Activated T-helper 2 cell treated with anti-CD3 and anti-CD28 coated beads, Interferon-gamma antibody, Interleukin-2, Interleukin-4, amounts not matched to agents 10 μg/mL and 5 μg/mL and 100 μg/mL, durations not matched to agents 14 hours and 24 hours and 36 hours (primary cell): Measurements from ENCODE around the gene PLA2G2F. TPM values are rescaled to one million over a fixed set of nuclear protein-coding genes. Genes with fewer than 3 reads are reported as not detected.

ENCODE experiments used
- DNase-seq: peaks from one replicate; pipeline ENCODE4 v3.0.0; 2021; ENCODE audit warnings: low spot score
- H3K27ac Mint-ChIP-seq: one replicate; pipeline ENCODE4 v1.8.0; 2021; ENCODE audit warnings: mixed read lengths
- H3K27me3 Mint-ChIP-seq: one replicate; pipeline ENCODE4 v1.8.0; 2021; ENCODE audit warnings: low read depth, mixed read lengths
- H3K36me3 Mint-ChIP-seq: one replicate; pipeline ENCODE4 v1.8.0; 2021; ENCODE audit warnings: low read depth, mixed read lengths
- H3K4me1 Mint-ChIP-seq: one replicate; pipeline ENCODE4 v1.8.0; 2021; ENCODE audit warnings: low read depth, mixed read lengths
- H3K4me3 Mint-ChIP-seq: one replicate; pipeline ENCODE4 v1.8.0; 2021; ENCODE audit warnings: low read depth, mild to moderate bottlenecking, moderate library complexity, mixed read lengths
- H3K9me3 Mint-ChIP-seq: one replicate; pipeline ENCODE4 v1.8.0; 2021; ENCODE audit warnings: mixed read lengths
- intact Hi-C: fragments of 100-400 bp; cut with micrococcal nuclease; formaldehyde crosslinking; loops from one replicate; pipeline ENCODE4 v1.15.1; 2023
- total RNA-seq: library from RNA; stranded (reverse); gene quantifications from 2 replicates; pipeline ENCODE4 v1.2.3, GENCODE V29; 2022

Gene PLA2G2F
- total RNA-seq, 1 donor from 2014 or later: not detected

GRCh38 chr1:20172033-20172590, 33.0 kb downstream of the PLA2G2F start:
- Mint-ChIP-seq H3K27me3 (peaks cover 6% of the 10 kb centered on the region), H3K36me3 (no peaks in the 10 kb centered on the region), H3K9me3 (no peaks in the 10 kb centered on the region), H3K4me3 (no peak overlapping the region), H3K4me1 (peaks cover 16% of the 10 kb centered on the region), H3K27ac (no peak overlapping the region)
- intact Hi-C loops: loop anchor here (2.0 kb wide), 1 partner anchor 15 kb away; the partner anchor contains the start of genes PLA2G2C and UBXN10
- no peak for DNase-seq

GRCh38 chr1:20174937-20175666, 36.0 kb downstream of the PLA2G2F start:
- Mint-ChIP-seq H3K36me3 (peaks cover 4% of the 10 kb centered on the region), H3K27ac (peak overlapping the region; percentile 15), H3K4me1 (peaks cover 16% of the 10 kb centered on the region), H3K9me3 (peaks cover 11% of the 10 kb centered on the region), H3K4me3 (peak overlapping the region; percentile 1), H3K27me3 (peaks cover 17% of the 10 kb centered on the region)
- DNase-seq: no peak
- intact Hi-C loops: no loop called here

DNA sequence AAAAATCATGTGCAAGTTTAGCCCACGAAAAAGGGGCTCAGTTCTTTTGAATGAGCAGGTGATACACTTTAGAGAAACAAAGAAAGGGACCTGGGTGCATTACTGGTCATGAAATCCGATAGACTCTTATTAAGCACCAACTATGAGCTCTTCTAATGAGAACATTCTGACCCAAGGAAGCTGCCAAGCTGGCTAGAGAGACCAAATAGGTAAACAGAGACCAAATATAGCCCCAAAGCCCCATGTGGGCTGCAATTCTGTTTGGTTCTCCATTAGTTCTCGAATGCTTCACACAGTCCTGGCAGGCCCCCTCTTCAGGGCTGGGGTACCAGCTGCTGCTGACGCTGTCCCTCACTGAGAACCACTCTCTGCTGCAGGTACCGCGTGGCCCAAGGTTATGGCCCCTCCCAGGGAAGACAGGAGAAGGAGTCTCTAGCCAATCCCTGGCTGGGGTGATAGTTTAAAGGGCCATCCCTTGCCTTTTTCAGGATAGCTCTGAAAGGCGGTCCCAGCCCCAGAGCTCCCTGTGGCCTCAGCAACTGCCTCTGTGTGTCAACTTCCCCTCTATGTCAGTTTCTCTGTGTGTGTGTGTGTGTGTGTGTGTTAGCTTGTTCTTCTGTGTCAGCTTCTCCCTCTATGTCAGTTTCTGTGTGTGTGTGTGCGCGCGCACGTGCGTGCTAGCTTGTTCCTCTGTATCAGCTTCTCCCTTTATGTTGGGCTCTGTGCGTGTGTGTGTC, 39.7 kb downstream of the PLA2G2F start:
- peaks cover 32% of the 10 kb centered on the region for H3K27me3 Mint-ChIP-seq
- H3K27ac Mint-ChIP-seq: no peak overlapping the region
- H3K36me3 Mint-ChIP-seq: peaks cover 4% of the 10 kb centered on the region
- H3K4me1 Mint-ChIP-seq: peaks cover 15% of the 10 kb centered on the region
- intact Hi-C loops: no loop called here
- no peak for DNase-seq
- H3K9me3 Mint-ChIP-seq: peaks cover 13% of the 10 kb centered on the region
- H3K4me3 Mint-ChIP-seq: no peak overlapping the region

DNA sequence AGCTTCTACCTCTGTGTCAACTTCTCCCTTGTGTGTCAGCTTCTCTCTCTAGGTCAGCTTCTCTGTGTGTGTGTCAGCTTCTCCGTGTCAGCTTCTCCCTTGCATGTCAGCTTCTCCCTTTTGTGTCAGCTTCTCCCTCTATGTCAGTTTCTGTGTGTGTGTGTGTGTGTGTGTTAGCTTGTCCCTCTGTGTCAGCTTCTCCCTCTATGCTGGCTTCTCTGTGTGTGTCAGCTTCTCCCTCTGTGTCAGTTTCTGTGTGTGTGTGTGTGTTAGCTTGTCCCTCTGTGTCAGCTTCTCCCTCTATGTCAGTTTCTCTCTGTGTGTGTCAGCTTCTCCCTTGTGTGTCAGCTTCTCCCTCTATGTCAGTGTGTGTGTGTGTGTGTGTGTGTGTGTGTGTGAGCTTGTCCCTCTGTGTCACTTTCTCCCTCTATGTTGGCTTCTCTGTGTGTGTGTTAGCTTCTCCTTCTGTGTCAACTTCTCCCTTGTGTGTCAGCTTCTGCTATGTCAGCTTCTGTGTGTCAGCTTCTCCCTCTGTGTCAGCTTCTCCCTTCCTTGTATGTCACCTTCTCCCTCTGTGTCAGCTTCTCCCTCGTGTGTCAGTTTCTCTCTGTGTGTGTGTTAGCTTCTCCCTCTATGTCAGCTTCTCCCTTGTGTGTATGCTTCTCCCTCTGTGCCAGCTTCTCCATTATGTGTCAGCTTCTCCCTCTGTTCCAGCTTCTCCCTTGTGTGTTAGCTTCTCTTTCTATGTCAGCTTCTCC, 40.4 kb downstream of the PLA2G2F start:
- Mint-ChIP-seq H3K4me3 (no peak overlapping the region), H3K9me3 (peaks cover 13% of the 10 kb centered on the region), H3K27me3 (peaks cover 33% of the 10 kb centered on the region), H3K27ac (no peak overlapping the region), H3K4me1 (peaks cover 19% of the 10 kb centered on the region), H3K36me3 (peaks cover 4% of the 10 kb centered on the region)
- intact Hi-C loops: no loop called here
- no peak for DNase-seq

GRCh38 chr1:20180129-20180843, 41.2 kb downstream of the PLA2G2F start:
- intact Hi-C loops: no loop called here
- Mint-ChIP-seq H3K4me1 (peaks cover 18% of the 10 kb centered on the region), H3K9me3 (peaks cover 13% of the 10 kb centered on the region), H3K27ac (no peak overlapping the region), H3K27me3 (peaks cover 33% of the 10 kb centered on the region), H3K36me3 (peaks cover 4% of the 10 kb centered on the region), H3K4me3 (no peak overlapping the region)
- DNase-seq: no peak

DNA sequence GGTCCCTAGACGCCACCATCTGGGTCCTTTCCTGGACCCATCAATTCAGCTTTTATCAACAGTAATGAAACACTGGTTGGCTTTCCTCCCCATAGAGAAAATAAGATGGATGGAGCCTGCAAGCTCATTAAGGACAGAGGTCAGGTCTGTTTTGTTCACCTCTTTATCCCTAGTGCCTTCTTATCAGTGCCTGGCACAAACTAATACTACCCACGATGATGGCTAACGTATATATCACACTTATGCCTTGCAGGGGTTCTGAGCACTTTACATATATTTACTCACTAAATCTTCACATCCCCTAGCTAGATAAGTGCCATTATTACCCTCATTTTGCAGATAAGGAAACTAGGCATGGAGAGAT, 41.7 kb downstream of the PLA2G2F start:
- peaks cover 14% of the 10 kb centered on the region for H3K4me1 Mint-ChIP-seq
- H3K4me3 Mint-ChIP-seq: no peak overlapping the region
- no peak for DNase-seq
- intact Hi-C loops: no loop called here
- H3K27ac Mint-ChIP-seq: no peak overlapping the region
- peaks cover 33% of the 10 kb centered on the region for H3K27me3 Mint-ChIP-seq
- H3K9me3 Mint-ChIP-seq: peaks cover 13% of the 10 kb centered on the region
- H3K36me3 Mint-ChIP-seq: peaks cover 4% of the 10 kb centered on the region

- H3K4me3 Mint-ChIP-seq: no peak overlapping the region
- intact Hi-C loops: no loop called here
- peaks cover 33% of the 10 kb centered on the region for H3K27me3 Mint-ChIP-seq
- no peak for DNase-seq
- H3K4me1 Mint-ChIP-seq: peaks cover 25% of the 10 kb centered on the region
- no peak overlapping the region for H3K27ac Mint-ChIP-seq
- H3K9me3 Mint-ChIP-seq: peaks cover 13% of the 10 kb centered on the region
- peaks cover 4% of the 10 kb centered on the region for H3K36me3 Mint-ChIP-seq
Observed at GRCh38 chr1:20182415-20182814, 43.3 kb downstream of the PLA2G2F start.

DNA sequence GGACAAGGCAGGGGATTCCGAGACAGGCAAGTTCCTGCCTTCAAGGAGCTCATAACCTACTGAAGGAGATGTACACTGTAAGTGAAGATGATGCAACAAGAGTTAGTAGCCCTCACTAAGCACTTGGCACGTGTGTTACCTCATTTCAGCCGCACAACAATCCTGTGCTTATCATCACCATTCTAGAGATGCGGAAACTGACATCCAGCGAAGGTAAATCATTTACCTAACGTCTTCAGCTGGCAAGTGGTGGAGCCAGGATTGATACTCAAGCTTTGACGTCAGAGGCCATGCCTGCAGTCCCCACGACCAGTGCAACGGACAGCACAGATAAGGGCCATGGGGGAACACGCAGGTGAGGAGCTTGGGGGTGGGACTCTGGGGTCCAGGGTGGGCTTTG, 43.9 kb downstream of the PLA2G2F start:
- Mint-ChIP-seq H3K27ac (no peak overlapping the region), H3K9me3 (peaks cover 13% of the 10 kb centered on the region), H3K36me3 (peaks cover 4% of the 10 kb centered on the region), H3K4me1 (peaks cover 31% of the 10 kb centered on the region), H3K27me3 (peaks cover 34% of the 10 kb centered on the region), H3K4me3 (no peak overlapping the region)
- DNase-seq: no peak
- intact Hi-C loops: no loop called here

GRCh38 chr1:20183616-20184271, 44.6 kb downstream of the PLA2G2F start:
- Mint-ChIP-seq H3K4me3 (no peak overlapping the region), H3K27me3 (peaks cover 38% of the 10 kb centered on the region), H3K27ac (no peak overlapping the region), H3K4me1 (peaks cover 38% of the 10 kb centered on the region), H3K9me3 (peaks cover 13% of the 10 kb centered on the region), H3K36me3 (peaks cover 4% of the 10 kb centered on the region)
- intact Hi-C loops: no loop called here
- no peak for DNase-seq

DNA sequence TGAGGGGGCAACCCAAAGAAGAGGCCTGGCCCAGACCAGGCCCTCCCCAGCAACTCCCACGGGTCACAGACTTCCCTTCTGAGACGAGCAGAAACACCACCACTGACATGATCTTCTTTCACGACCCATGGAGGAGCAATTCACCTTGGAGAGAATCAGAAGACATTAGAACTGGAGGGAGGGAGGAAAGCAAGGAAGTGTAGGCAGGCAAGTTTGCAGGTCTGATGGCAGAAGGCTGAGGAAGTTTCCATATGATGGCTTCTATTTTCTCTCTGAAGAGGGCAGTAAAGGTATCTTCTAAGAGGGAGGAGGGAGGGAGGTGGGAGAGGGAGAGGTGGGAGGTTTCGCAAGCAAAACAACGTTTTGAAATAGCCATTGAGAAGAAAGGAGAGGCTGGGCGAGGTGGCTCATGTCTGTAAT, 45.4 kb downstream of the PLA2G2F start:
- no peak overlapping the region for H3K27ac Mint-ChIP-seq
- H3K27me3 Mint-ChIP-seq: peaks cover 40% of the 10 kb centered on the region
- peaks cover 39% of the 10 kb centered on the region for H3K4me1 Mint-ChIP-seq
- no peak for DNase-seq
- no peak overlapping the region for H3K4me3 Mint-ChIP-seq
- intact Hi-C loops: no loop called here
- peaks cover 8% of the 10 kb centered on the region for H3K9me3 Mint-ChIP-seq
- peaks cover 4% of the 10 kb centered on the region for H3K36me3 Mint-ChIP-seq

DNA sequence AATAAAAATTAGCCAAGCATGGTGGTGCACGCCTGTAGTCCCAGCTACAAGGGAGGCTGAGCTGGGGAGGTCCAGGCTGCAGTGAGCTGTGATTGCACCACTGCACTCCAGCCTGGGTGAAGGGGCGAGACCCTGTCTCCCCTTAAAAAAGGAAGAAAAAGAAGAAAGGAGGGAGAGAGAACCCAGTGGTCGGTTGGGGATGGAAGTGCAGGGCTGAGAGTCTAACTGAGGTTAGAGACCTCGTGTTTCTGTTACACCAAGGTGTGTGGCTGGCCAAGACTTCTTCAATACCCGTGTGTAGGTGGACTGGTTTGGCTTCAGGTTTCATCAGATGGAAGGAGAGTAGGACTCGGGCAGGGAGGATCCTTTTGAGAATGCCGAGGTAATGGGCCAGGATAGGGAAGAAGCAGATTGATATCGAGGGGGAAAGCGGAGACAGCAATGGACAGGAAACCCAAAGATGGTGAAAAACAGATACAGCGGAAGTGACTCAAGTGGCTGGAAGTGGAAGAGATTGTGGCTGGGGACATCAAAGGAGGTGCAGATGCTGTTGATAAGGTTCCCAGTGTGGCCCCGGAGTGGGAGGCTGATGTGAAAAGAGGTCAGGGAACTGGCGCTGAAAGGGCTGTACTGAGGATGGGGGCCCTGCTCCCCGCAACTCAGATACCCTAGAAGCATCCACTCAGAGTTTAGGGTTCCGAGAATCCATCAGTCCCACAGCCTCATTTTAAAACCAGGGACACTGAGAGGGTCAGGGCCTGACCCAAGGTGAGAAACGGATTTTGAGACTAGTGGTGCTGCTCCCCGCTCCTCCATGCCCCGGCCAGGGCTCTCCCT, 46.1 kb downstream of the PLA2G2F start:
- Mint-ChIP-seq H3K27ac (peak overlapping the region; percentile 82), H3K4me3 (peak overlapping the region; percentile 54), H3K36me3 (no peaks in the 10 kb centered on the region), H3K27me3 (peaks cover 41% of the 10 kb centered on the region), H3K9me3 (peaks cover under 1% of the 10 kb centered on the region), H3K4me1 (peaks cover 39% of the 10 kb centered on the region)
- DNase-seq: peak; percentile 65
- intact Hi-C loops: no loop called here
